B cell (primary cell): ENCODE measurements around the gene C2CD4C. TPM values are rescaled to one million over a fixed set of nuclear protein-coding genes. Genes with fewer than 3 reads are reported as not detected.

Experiments used
- ATAC-seq: fragments of 200-7000 bp; cut with Tn5 transposase; one replicate; pipeline ENCODE4 v1.10.0; 2021; ENCODE audit warnings: low read depth, mild to moderate bottlenecking, moderate number of reproducible peaks, moderate library complexity
- CTCF ChIA-PET: fragments of 350-600 bp; sonication (Branson Sonifier 250); formaldehyde crosslinking; loops from one replicate; lab custom pipeline; 2021; ENCODE audit warnings: antibody characterized with exemption, inconsistent platforms; lab: Charles Lee
- POLR2A ChIA-PET: fragments of 350-600 bp; sonication (Branson Sonifier 250); formaldehyde crosslinking; loops from one replicate; lab custom pipeline; 2021; ENCODE audit warnings: antibody characterized with exemption; lab: Charles Lee
- DNase-seq: peaks from one replicate; pipeline ENCODE4 v3.0.0; 2013
- H2AFZ ChIP-seq: 2 replicates; pipeline ENCODE4 v1.6.1; 2012; ENCODE audit warnings: mild to moderate bottlenecking, low read depth, low read length; ENCODE audit not compliant: insufficient read depth, poor library complexity, severe bottlenecking
- H3K27ac ChIP-seq, 2 donors: 1 replicate in 1 of 2; 2 replicates in 1 of 2; pipeline ENCODE4 v1.5.1; 2012 to 2013; ENCODE audit warnings: low read length in 2 of 2, mild to moderate bottlenecking in 2 of 2, moderate library complexity in 1 of 2
- H3K27me3 ChIP-seq, 4 experiments: fragments of 200-600 bp in 1 of 4; sonication (generic) in 1 of 4; replicated peaks in 1 of 4; 1 replicate in 2 of 4; 2 replicates in 2 of 4; pipeline versions ENCODE4 v1.6.1 to v1.7.0; 2013 to 2016; ENCODE audit warnings: low read length in 3 of 4, mild to moderate bottlenecking in 2 of 4, mixed read lengths in 1 of 4, moderate library complexity in 1 of 4; ENCODE audit not compliant: insufficient read depth in 4 of 4, control insufficient read depth in 3 of 4; ENCODE audit errors: control extremely low read depth in 1 of 4
- H3K36me3 ChIP-seq, 2 experiments: replicated peaks in 1 of 2; 1 replicate in 1 of 2; 2 replicates in 1 of 2; pipeline versions ENCODE4 v1.6.1 to v1.7.1; 2013; ENCODE audit warnings: low read length in 1 of 2; ENCODE audit not compliant: insufficient read depth in 2 of 2, control insufficient read depth in 1 of 2; ENCODE audit errors: control extremely low read depth in 1 of 2, extremely low read depth in 1 of 2
- H3K4me1 ChIP-seq, 2 donors: fragments of 200-600 bp in 1 of 2; sonication (generic) in 1 of 2; 1 replicate in 1 of 2; 2 replicates in 1 of 2; pipeline versions ENCODE4 v1.5.1 to v1.6.1; 2013 to 2017; ENCODE audit warnings: low read length in 2 of 2; ENCODE audit not compliant: control insufficient read depth in 2 of 2, insufficient read depth in 2 of 2
- H3K4me2 ChIP-seq: replicated peaks from 2 replicates; pipeline ENCODE3; 2012; ENCODE audit warnings: mild to moderate bottlenecking, low read depth, low read length; ENCODE audit not compliant: poor library complexity, severe bottlenecking
- H3K4me3 ChIP-seq, 5 experiments: fragments of 200-600 bp in 1 of 5; sonication (generic) in 1 of 5; 1 replicate in 3 of 5; 2 replicates in 2 of 5; pipeline versions ENCODE4 v1.5.1 to v1.7.0; 2011 to 2016; ENCODE audit warnings: low read length in 4 of 5, mild to moderate bottlenecking in 4 of 5, low read depth in 2 of 5, control low read depth in 1 of 5, moderate library complexity in 1 of 5; ENCODE audit not compliant: insufficient read depth in 1 of 5; ENCODE audit errors: control extremely low read depth in 1 of 5, extremely low read depth in 1 of 5
- H3K79me2 ChIP-seq: fragments of 200-600 bp; sonication (generic); one replicate; pipeline ENCODE4 v1.6.0; 2016; ENCODE audit warnings: low read length; ENCODE audit not compliant: control insufficient read depth, insufficient read depth
- H3K9ac ChIP-seq: fragments of 200-600 bp; sonication (generic); 2 replicates; pipeline ENCODE4 v1.6.1; 2017; ENCODE audit warnings: mild to moderate bottlenecking, low read length, moderate library complexity
- H3K9me3 ChIP-seq, 3 donors: one replicate each; pipeline versions ENCODE4 v1.6.1 to v1.7.1; 2013; ENCODE audit warnings: low read length in 2 of 3; ENCODE audit not compliant: control insufficient read depth in 2 of 3, insufficient read depth in 1 of 3; ENCODE audit errors: control extremely low read depth in 1 of 3
- H4K20me1 ChIP-seq: 2 replicates; pipeline ENCODE4 v1.6.0; 2012; ENCODE audit warnings: mild to moderate bottlenecking, low read length; ENCODE audit not compliant: insufficient read depth, control insufficient read depth, poor library complexity, severe bottlenecking
- H3K27ac Mint-ChIP-seq: one replicate; pipeline ENCODE4 v1.8.0; 2021; ENCODE audit warnings: mixed read lengths
- H3K27me3 Mint-ChIP-seq: one replicate; pipeline ENCODE4 v1.8.0; 2021; ENCODE audit warnings: mixed read lengths
- H3K4me1 Mint-ChIP-seq: one replicate; pipeline ENCODE4 v1.8.0; 2021; ENCODE audit warnings: mixed read lengths
- H3K4me3 Mint-ChIP-seq: one replicate; pipeline ENCODE4 v1.8.0; 2021; ENCODE audit warnings: mixed read lengths
- H3K9me3 Mint-ChIP-seq: one replicate; pipeline ENCODE4 v1.8.0; 2022; ENCODE audit warnings: mixed read lengths; ENCODE audit not compliant: insufficient read depth
- CTCF ChIP-seq: fragments of 200-600 bp; IDR thresholded peaks from one replicate; pipeline ENCODE4 v1.8.0; 2022; ENCODE audit warnings: antibody characterized with exemption, mild to moderate bottlenecking
- EZH2 ChIP-seq: IDR thresholded peaks from 2 replicates; pipeline ENCODE4 v1.6.1; 2012; ENCODE audit warnings: borderline replicate concordance, low read depth, mild to moderate bottlenecking, moderate library complexity, low read length; ENCODE audit not compliant: insufficient read depth, poor library complexity, severe bottlenecking
- WGBS: methylation state at CpG from one replicate; pipeline ENCODE4 v1.1.5; 2013; ENCODE audit warnings: missing lambda C conversion rate; ENCODE audit not compliant: insufficient coverage; 5-methylcytosine and 5-hydroxymethylcytosine counted together
- intact Hi-C: fragments of 100-400 bp; cut with micrococcal nuclease; formaldehyde crosslinking; loops from one replicate; pipeline ENCODE4 v1.10.0; 2022
- polyA plus RNA-seq: library from polyadenylated mRNA; depleted of rRNA; stranded (reverse); fragments of >200 nt; gene quantifications from 2 replicates; pipeline ENCODE4 v1.2.3, GENCODE V29; 2012
- total RNA-seq, 2 donors: library from RNA; stranded (reverse); fragments of 120-200 nt in 1 of 2; gene quantifications; 1 replicate in 1 of 2; 2 replicates in 1 of 2; pipeline versions ENCODE4 v1.2.3 to v1.2.4, GENCODE V29; 2013 to 2022

C2CD4C gene
- total and polyA plus RNA-seq, 2 donors (not counting 1 experiment from before 2014, with no cell fraction given) = not detected

DNA sequence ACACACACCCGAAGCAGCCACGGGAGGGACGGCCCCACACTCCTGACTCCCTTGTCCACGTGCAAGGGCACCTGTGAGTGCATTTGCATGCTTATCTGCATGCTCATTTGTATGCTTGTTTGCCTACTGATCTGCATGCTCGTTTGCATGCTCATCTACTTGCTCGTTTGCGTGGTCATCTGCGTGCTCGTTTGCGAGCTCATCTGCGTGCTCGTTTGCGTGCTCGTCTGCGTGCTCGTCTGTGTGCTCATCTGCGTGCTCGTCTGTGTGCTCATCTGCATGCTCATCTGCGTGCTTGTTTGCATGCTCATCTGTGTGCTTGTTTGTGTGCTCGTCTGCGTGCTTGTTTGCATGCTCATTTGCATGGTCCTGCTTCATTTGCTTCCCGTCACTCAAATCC lies 28.1 kb upstream of the C2CD4C start:
- ChIA-PET CTCF (no interaction called here), POLR2A (no interaction called here)
- Histone ChIP-seq H4K20me1 (no peaks in the 10 kb centered on the region), H3K9ac (no peak overlapping the region), H3K9me3 (peaks cover 0 to 17% (median 1%) of the 10 kb centered on the region in 3 donors), H3K27ac (no peak overlapping the region), H3K4me3 (no peak overlapping the region), H2AFZ (no peak overlapping the region), H3K27me3 (peaks cover 0 to 9% (median 1%) of the 10 kb centered on the region in 4 experiments), H3K79me2 (no peaks in the 10 kb centered on the region), H3K4me2 (no peak overlapping the region), H3K4me1 (no peaks in the 10 kb centered on the region), H3K36me3 (no peaks in the 10 kb centered on the region)
- Mint-ChIP-seq H3K27ac (no peak overlapping the region), H3K27me3 (peaks cover 19% of the 10 kb centered on the region), H3K9me3 (no peaks in the 10 kb centered on the region), H3K4me3 (no peak overlapping the region), H3K4me1 (no peaks in the 10 kb centered on the region)
- WGBS = 88% methylated on average over 22 of the region's 22 CpGs
- ATAC-seq (no peak), DNase-seq (no peak)
- TF ChIP-seq EZH2 = no peak
- no peak for TF ChIP-seq CTCF
- intact Hi-C loops = no loop called here

GRCh38 chr19:436413-436950 lies 27.5 kb upstream of the C2CD4C start:
- Mint-ChIP-seq H3K27ac (no peak overlapping the region), H3K4me3 (no peak overlapping the region), H3K4me1 (no peaks in the 10 kb centered on the region), H3K27me3 (peaks cover 19% of the 10 kb centered on the region), H3K9me3 (no peaks in the 10 kb centered on the region)
- Histone ChIP-seq H3K27ac (no peak overlapping the region), H3K4me2 (no peak overlapping the region), H3K27me3 (peaks cover 0 to 9% (median 1%) of the 10 kb centered on the region in 4 experiments), H3K9me3 (peaks cover 0 to 13% (median 1%) of the 10 kb centered on the region in 3 donors), H3K4me3 (no peak overlapping the region), H4K20me1 (no peaks in the 10 kb centered on the region), H3K79me2 (no peaks in the 10 kb centered on the region), H2AFZ (no peak overlapping the region), H3K9ac (no peak overlapping the region), H3K36me3 (no peaks in the 10 kb centered on the region), H3K4me1 (no peaks in the 10 kb centered on the region)
- TF ChIP-seq CTCF (no peak), EZH2 (no peak)
- 93% methylated on average over 23 of the region's 29 CpGs for WGBS
- ATAC-seq = no peak
- DNase-seq = no peak
- ChIA-PET POLR2A (no interaction called here), CTCF (no interaction called here)
- intact Hi-C loops = no loop called here
